GM21825 (cell line): ENCODE results near the gene RBM43.
"Not testable (repeated sequence)": the region's sequence is repeated elsewhere in the genome, so short reads cannot be mapped to it uniquely, and the experiment has no call there.

Experiments used
- ATAC-seq: cut with Tn5 transposase; IDR thresholded peaks from one replicate; pipeline ENCODE4 v1.9.1; 2021; ENCODE audit warnings: mild to moderate bottlenecking, moderate library complexity; ENCODE audit not compliant: unreplicated experiment

The RBM43 gene

DNA sequence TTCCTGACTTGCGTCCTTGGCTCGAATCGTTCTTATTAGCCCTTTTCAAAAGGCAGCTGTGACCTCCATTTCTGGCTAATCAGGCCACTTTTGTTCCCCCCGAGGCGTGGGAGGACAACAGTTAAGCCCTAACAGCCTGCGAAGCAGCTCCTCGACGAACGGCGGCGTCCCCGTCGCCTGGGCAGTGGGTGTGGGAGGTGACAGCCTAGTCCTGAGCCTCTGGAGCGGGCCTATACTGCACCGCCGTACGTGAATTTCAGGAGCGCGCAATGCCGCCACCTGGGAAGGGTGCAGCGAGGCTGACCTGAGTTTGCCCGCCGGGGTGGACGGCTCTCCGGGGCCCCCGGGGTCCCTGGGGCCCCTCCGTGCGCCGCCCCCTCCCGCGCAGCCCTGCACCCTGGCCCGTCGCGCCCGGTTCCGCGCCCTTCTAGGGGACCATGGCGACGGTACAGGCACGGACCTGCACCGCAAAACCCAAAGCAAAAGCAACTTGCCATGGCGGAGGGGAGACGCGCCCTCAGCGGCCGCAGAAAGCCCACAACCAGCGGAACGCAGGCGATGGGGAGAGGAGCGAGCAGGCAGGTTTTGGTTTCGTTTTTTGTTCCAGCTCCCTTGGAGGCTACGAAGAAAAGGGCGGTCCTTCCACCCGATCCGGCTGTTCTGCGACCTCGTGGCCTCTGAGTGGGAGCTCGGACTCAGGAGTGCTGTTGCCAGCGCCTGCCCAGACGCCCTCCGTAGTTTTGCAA, at the start of gene RBM43:
TSS of gene RBM43 (minus strand) at position 633 of the 746 bp plus-strand sequence. CDS start at position 497, 136 bp downstream.
- ATAC-seq: peak; percentile 95

DNA sequence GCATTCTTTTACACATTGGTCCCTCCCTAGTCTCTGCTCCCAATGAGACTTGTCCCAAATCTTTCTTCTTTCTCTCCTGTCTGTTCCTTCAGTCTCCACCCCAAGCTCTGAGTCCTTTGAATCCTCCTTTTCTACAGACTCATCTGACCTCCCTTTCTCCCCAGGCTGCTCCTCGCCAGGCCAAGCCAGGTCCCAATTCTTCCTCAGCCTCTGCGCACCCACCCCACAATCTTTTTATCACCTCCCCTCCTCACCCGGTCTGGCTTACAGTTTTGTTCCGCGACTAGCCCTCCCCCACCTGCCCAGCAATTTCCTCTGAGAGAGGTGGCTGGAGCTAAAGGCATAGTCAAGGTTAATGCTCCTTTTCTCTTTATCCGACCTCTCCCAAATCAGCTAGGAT, 48.6 kb upstream of the RBM43 start:
- not testable (repeated sequence) for ATAC-seq

DNA sequence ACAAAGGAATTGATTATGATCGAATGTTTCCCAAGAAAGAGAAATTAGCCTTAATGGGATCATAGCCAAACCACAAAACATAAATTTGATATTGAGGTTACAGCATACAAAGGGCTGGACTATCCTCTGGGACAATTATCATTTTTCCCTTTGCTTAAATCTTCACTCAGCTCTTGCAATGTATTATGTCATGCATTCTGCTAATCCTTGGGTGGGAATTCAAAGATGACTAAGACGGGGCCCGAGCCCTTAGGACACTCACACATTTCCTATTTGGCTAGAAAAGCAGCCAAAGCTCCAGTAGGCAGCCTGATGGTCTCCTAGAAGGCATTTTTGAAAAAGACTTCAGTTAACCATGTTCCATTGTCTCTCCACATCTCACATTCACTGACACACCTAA, 45.0 kb upstream of the RBM43 start:
- no peak for ATAC-seq

DNA sequence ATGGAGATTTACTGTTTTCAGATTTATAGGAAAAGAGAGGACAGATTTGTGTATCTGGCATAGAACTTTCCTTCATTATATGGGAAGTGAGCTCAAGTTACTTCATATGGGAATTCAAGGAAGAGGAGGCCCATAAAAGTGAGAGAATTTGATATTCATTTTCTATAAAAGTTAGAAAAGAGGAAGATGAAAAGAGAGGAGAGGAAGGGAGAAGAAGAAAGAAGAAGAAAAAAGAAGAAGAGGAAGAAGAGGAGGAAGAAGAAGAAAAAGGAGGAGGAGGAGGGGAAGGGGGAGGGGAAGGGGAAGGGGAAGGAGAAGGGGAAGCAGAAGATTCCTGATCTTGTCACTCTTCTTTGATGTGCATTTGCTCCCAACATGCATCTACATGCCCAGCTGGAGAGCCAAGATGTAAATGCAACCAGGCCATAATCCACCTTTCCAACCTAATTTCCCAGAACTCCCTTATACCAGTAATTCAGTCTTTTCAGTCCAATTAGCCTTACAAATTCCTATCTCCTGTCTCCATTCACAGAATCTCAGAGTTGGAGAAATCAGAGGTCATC, 43.5 kb upstream of the RBM43 start:
- no peak for ATAC-seq

DNA sequence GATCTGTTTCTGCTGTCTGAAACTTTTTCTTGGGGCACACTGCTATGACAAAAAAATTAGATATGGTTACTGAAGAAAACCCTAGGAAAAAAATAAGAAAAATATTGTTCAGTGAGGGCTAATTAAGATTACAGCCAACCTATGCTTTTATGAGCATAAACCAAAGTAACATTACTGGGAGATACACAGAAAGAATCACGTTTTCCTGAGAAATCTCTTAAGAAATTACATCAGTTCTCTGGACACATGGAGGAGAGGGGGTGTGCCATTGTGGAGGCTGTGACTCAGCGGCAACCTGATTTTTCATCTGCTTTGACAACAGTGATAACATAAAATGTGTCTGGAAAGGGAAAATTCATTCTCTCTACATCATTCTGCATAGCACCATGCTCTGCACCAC, 41.2 kb upstream of the RBM43 start:
- no peak for ATAC-seq

DNA sequence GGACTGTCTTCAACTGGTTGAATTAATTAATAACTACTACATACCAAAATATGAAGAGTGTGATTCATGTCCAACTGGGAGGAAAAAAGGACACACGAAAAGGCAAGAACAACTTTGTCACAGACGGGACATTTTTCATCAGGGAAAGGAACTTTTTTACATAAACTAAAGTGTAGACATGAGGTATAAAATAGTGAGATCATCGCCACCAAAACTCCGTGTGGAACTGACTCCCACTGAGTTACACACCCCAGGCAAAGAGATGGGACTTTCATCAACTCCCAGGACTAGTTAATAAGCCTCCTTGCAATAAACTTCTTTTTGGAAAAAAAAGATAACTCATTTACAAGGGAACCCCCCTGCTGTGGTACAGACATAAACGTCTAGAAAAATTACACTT, 40.7 kb upstream of the RBM43 start:
- ATAC-seq: no peak

DNA sequence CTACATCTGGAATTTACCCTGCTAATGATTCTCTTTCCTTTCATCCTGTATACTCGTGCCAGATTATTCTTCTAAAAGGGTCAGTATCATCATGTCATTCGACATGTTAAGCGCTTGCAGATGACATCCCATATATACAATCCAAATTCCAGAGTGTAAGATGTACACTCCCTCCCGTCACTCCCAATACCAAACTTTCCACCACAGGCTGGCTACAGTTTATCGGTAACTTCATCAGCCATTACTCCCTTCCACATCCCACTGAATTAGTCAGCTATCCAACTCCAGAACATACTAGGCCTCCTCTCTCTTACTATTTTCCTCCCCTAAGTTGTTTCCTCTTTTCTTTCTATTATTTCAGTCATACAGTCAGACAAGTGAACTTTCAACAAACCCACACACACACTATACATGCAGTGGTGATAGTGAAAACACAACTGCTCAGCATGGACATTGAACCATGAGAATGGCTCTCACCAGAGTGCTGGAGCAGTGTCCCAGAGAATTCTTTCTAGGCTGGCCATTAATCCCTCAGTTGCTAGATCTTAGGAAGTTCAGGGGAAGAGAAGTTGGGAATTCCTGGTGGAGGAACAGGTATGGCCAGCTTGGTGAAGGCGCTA, 38.4 kb upstream of the RBM43 start:
- no peak for ATAC-seq

DNA sequence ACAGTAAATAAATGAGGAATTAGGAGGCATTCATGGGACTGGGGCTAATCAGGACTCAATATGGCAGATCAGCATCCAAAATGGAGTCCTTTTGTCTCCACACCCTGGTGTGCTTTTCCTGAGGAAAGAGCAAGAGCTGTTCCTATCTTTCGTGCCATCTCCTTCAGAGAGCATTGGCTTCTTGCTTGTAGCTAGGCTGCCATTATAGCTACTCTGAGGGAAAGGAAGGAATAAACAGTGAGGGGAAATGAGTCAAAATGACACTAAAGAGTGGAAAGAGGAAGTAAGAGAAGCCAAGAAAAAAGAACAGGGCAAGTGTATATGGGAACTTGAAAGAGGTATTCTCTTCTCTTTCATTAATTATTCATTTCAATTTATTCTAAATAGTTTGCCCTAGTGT, 36.2 kb upstream of the RBM43 start:
- ATAC-seq: peak; percentile 97

DNA sequence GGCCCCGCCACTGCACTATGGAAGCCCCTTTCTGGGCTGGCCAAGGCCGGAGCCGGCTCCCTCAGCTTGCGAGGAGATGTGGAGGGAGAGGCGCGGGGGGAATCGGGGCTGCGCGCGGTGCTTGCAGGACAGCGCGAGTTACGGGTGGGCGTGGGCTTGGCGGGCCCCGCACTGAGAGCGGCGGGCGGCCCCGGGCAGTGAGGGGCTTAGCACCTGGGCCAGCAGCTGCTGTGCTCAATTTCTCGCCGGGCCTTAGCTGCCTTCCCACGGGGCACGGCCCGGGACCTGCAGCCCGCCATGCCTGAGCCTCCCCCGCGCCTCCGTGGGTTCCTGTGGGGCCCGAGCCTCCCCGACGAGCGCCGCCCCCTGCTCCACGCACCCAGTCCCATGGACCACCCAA, 34.3 kb upstream of the RBM43 start:
- ATAC-seq: not testable (repeated sequence)

DNA sequence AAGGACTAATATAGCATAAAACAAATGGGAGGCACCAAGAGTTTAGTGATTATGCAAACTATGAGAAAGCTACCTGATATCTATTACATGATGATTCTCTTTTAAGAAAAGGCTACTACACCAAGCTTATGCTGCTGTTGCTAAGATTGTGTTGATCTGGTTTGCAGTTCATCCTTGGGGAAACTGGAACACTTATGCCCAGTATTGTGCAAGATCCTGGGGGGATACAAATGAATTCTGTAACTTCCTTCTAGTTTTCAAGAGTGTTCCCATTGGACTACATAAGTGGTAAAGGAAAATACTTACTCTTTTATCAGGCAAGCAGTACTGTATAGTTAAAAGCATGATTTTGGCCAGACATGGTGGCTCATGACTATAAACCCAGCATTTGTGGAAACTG, 30.9 kb upstream of the RBM43 start:
- ATAC-seq: no peak

DNA sequence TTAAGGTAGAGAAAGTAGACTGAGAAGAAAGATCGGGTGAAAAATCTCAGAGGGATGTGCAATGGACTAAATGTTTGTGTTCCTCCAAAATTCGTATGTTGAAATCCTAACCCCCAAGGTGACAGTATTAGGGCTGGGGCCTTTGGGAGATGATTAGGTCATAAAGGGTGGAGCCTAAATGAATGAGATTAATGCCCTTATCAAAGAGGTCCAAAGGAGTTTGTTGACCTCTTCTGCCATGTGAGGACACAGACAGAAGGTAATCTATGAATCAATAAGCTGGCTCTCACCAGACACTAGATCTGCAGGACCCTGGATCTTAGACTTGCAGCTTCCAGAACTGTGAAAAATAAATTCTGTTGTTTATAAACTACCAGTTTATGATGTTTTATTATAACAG, 30.5 kb upstream of the RBM43 start:
- no peak for ATAC-seq

DNA sequence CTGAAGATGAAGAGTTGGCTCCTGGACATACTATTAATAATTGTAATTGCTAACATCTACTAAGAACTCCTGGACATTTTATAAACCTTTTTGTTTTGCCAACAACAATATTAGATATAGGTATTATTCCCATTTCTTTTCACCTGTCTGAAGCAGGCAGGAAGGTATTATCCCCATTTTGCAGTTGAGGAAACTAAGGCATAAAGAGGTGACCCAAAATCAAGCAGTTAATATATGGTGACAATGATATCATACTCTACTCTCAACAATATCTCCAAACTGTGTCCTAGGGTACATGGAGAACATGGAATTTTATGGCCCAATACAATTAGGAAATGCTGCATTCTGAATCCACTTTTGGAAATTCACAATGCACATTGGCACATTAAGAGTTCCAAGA, 29.6 kb upstream of the RBM43 start:
- no peak for ATAC-seq

DNA sequence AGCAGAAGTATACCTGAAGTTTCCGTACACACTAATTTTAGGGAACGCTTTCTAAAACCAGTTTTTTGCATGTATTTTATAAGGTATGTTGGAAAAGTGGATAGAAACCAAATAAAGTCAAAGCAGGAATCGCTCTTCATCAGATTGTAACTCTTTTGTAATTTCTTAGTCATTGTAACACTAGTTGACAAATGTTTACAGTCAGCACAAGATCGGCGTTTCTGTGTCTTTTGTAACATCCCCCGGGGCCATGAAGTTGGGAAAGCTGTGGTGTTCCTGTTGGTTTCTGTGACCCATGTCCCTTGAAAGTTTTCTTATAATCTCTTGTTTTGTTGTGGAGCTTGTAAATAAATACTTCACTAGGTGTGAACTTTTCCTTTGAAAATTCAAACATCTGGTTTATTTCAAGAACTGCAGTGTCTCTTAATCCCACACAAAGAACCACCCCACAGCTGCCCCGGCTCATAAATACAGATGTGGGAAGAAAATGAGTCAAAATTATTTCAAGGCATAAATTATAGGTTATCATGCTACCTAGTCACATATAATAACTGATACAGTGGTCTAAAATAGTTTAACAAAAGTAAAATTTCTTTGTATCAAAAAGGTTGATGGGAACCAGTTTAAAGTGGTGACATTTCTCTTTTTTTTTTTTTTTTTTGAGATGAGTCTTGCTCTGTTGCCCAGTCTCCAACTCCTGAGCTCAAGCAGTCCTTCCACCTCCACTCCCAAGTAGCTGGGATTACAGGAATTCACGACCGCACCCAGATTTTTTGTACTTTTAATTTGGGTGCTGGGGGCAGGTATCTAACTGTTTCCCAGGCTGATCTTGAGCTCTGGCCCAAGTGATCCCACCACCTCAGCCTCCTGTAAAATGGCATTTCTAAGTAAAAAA, 28.6 kb upstream of the RBM43 start:
- ATAC-seq: peak; percentile 21

DNA sequence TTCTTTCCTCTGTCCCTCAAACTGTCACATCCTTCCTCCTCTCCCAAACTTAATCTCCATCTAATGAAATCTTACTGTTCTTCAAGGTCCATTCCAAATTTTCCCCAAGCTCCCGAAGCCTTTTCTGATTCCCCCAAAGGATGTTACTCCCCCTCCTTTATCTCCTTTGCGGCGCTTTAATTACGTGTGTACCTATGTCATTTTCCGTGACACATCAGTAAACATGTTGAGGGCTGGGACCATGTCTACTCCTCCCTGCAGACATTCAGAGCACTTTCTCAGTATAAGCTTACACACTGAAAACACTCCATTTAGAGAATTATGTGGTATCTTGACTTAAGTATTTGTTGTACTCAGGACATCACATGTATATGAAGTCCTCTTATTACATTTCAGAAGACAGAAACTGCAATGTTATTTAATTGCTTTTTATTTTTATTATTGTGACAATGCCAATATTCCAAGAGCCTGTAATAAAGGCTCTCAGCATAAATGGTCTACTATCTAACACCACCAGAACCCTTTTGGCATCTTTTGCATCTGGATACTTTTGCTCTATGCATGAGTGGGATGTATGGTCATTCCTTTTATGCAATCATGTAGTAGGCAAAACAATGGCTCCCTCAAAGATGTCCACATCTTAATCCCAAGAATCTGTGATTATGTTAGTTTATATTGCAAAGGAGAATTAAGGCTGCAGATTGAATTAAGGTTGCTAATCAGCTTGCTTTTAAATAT, 26.0 kb upstream of the RBM43 start:
- ATAC-seq: no peak

DNA sequence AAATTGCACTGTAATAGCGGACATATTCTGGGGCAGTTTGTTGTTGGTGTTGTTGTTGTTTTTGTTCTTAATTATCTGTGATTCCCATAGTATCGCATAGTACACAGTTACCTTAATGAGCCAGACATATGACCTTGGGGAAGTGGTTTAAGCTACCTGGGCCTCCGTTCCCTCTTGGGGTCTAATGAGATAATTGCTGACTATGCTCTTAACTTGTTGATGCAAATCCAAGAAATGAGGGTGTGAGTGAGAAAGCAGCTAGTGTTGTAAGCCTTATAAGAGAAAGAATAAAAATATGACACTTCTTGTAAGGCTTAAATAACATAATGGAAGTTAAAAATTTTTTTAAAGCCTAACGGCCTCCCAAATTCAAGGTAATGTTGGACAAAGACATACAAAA, 20.7 kb upstream of the RBM43 start:
- no peak for ATAC-seq

DNA sequence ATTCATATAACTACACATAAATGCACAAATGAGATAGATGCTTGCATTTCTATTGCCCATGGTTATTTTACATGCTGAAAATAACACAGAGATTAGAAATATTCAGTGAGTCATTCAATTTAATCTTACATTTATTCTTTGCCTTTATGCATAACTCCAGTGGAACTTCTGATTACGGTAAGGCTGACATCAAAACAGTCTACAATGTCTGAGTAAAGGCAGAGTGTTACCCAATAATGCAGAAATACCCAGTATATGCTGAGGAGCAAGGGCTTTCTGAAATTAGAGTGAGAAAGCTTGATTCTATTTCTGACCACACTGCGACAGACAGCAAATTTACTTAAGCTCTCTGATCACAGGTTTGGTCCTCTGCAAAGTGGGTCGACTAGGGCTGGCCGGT, 18.6 kb upstream of the RBM43 start:
- no peak for ATAC-seq

DNA sequence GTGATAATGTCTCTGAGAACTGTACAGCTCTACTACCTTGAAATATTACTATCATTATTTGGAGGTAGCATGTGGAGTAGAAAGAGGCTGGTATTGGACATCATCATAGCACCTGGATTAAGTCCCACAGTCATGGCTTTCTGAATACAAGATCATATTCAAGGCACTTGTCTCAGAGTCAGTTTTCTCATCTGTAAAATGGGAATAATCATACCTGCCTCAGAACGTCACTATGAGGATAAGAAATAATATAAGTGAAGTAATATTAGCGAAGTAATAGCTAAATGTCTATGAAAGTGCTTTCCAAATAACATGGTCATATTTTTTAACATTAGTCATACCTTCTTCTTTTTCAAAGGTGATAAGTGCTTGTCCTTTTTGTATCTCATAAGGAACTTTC, 16.8 kb upstream of the RBM43 start:
- ATAC-seq: no peak

DNA sequence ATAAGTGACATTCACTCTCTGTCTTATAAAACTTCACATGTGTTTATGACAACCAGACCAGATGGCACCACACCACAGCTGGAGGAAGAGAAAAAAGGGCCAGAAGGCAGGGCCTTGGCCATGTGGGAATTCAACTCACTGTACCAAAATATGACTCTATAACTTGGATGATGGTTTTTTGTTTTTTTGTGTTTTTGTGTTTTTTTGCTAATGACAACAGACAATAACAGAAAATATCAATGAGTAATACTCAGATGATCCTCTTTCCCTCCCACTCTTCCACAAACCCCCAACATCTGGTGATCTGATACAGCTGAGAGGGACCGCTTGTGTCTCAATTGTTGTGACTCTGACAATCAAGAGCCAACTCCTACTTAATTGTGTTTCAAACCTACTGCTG, 15.4 kb upstream of the RBM43 start:
- ATAC-seq: no peak

DNA sequence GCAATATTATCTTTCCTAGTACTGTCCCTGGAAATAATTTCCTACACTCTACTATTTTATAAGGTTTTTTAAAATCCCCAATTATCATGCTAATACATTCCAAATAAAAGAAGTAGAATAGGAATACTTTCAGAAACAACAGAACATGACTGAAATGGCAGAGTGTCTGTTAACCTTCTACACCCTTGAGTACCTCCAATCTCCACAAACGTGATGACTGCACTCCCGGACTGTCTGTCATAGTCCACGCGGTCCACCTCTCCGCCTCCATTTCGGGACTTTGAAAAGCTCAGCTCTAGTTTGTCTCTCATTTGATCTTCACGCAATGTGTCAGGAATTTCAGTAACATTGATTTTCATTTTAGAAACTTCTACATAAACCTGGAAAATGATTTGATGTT, 13.6 kb upstream of the RBM43 start:
- no peak for ATAC-seq

DNA sequence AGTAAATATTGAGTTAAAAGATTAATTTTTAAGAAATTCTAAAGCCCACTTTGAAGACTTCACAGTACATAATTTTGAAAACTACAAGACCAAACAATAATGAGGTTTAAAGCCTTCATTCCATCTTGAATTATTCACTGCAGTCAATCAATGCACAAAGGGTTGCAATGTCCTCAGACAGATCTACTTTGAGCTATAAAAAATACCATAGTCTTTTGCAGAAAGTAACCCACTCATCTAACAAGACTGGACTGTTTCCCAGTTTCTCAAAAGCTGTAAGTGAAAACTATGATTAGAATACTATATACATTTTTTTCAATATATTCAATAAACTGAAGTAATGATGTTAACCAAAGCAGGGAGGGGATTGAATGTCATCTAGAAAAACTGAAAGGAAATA, 10.2 kb upstream of the RBM43 start:
- no peak for ATAC-seq
